OCI-LY3 (cell line): ENCODE data around the gene SMG1.

Experiments
- H2AFZ ChIP-seq: fragments of 200-600, 300-600 bp; shearing (Covaris generic); 2 replicates; pipeline ENCODE4 v1.6.0; 2014; ENCODE audit warnings: antibody characterized with exemption, low read depth, low read length
- H3K27ac ChIP-seq: fragments of 200-600, 300-600 bp; sonication (generic); 2 replicates; pipeline ENCODE4 v1.5.1; 2014; ENCODE audit warnings: mild to moderate bottlenecking, low read length, moderate library complexity, mixed read lengths
- H3K27me3 ChIP-seq: fragments of 200-600, 300-600 bp; sonication (generic); 2 replicates; pipeline ENCODE4 v1.6.1; 2014; ENCODE audit warnings: low read depth, low read length, mixed read lengths
- H3K36me3 ChIP-seq: fragments of 200-600, 300-600 bp; sonication (generic); replicated peaks from 2 replicates; pipeline ENCODE3; 2014; ENCODE audit warnings: low read depth, low read length, mixed read lengths
- H3K4me1 ChIP-seq: fragments of 300-600, 200-600 bp; sonication (generic); 2 replicates; pipeline ENCODE4 v1.6.1; 2014; ENCODE audit warnings: low read length, mixed read lengths
- H3K4me2 ChIP-seq: fragments of 200-600, 300-600 bp; sonication (generic); 2 replicates; pipeline ENCODE4 v1.6.1; 2014; ENCODE audit warnings: low read length, mixed read lengths
- H3K4me3 ChIP-seq: fragments of 300-600, 200-600 bp; sonication (generic); 2 replicates; pipeline ENCODE4 v1.5.1; 2014; ENCODE audit warnings: antibody characterized with exemption, mild to moderate bottlenecking, low read length, moderate library complexity
- H3K79me2 ChIP-seq: fragments of 300-600, 200-600 bp; shearing (Covaris generic); 2 replicates; pipeline ENCODE4 v1.6.1; 2014; ENCODE audit warnings: mild to moderate bottlenecking, low read length, mixed read lengths
- H3K9ac ChIP-seq: fragments of 300-600, 200-600 bp; shearing (Covaris generic); 2 replicates; pipeline ENCODE4 v1.6.0; 2014; ENCODE audit warnings: mild to moderate bottlenecking, low read length, moderate library complexity
- H3K9me3 ChIP-seq: fragments of 200-600, 300-600 bp; shearing (Covaris generic); 2 replicates; pipeline ENCODE4 v1.6.1; 2014; ENCODE audit warnings: low read length, mixed read lengths; ENCODE audit not compliant: insufficient read depth
- H4K20me1 ChIP-seq: fragments of 200-600, 300-600 bp; sonication (generic); 2 replicates; pipeline ENCODE4 v1.6.1; 2016; ENCODE audit warnings: low read length, mixed read lengths; ENCODE audit not compliant: insufficient read depth
- CTCF ChIP-seq: fragments of 200-600, 300-600 bp; sonication (generic); IDR thresholded peaks from 2 replicates; pipeline ENCODE4 v1.5.1; 2014; ENCODE audit warnings: antibody characterized with exemption, low read length, low read depth
- EZH2phosphoT487 ChIP-seq: fragments of 200-600 bp; shearing (Covaris generic); IDR thresholded peaks from 2 replicates; pipeline ENCODE4 v1.6.1; 2018; ENCODE audit warnings: antibody characterized with exemption, mixed run types, low read depth

SMG1 gene

GRCh38 chr16:18953547-18953946, 27.3 kb upstream of the SMG1 start:
- Histone ChIP-seq H3K27me3 (no peaks in the 10 kb centered on the region; the same call in 1 of the 2 replicates), H3K79me2 (no peaks in the 10 kb centered on the region)

GRCh38 chr16:18950469-18951185, 24.4 kb upstream of the SMG1 start:
- H3K4me3 ChIP-seq = no peak overlapping the region
- no peak overlapping the region for H3K4me2 ChIP-seq
- H3K4me1 ChIP-seq = peaks cover 12% of the 10 kb centered on the region
- H3K79me2 ChIP-seq = no peaks in the 10 kb centered on the region
- no peaks in the 10 kb centered on the region for H3K9me3 ChIP-seq
- H2AFZ ChIP-seq = no peak overlapping the region
- H3K9ac ChIP-seq = no peak overlapping the region
- no peaks in the 10 kb centered on the region for H3K27me3 ChIP-seq
- H3K27ac ChIP-seq = no peak overlapping the region
- no peaks in the 10 kb centered on the region for H4K20me1 ChIP-seq
- no peaks in the 10 kb centered on the region for H3K36me3 ChIP-seq
- TF ChIP-seq EZH2phosphoT487 (no peak), CTCF (no peak)

More at GRCh38 chr16:18953547-18953946, 27.3 kb upstream of the SMG1 start:
- Histone ChIP-seq H3K4me1 (no peaks in the 10 kb centered on the region), H3K9ac (no peak overlapping the region), H2AFZ (no peak overlapping the region), H4K20me1 (no peaks in the 10 kb centered on the region), H3K36me3 (no peaks in the 10 kb centered on the region), H3K4me3 (no peak overlapping the region), H3K27ac (no peak overlapping the region), H3K4me2 (no peak overlapping the region), H3K9me3 (no peaks in the 10 kb centered on the region)
- TF ChIP-seq CTCF (no peak), EZH2phosphoT487 (no peak)

GRCh38 chr16:18948372-18949020, 22.3 kb upstream of the SMG1 start:
- Histone ChIP-seq H3K9me3 (no peaks in the 10 kb centered on the region), H4K20me1 (no peaks in the 10 kb centered on the region), H3K36me3 (no peaks in the 10 kb centered on the region), H3K9ac (no peak overlapping the region), H3K4me3 (no peak overlapping the region), H3K27me3 (no peaks in the 10 kb centered on the region), H3K79me2 (no peaks in the 10 kb centered on the region), H3K4me2 (no peak overlapping the region), H2AFZ (no peak overlapping the region), H3K4me1 (peaks cover 13% of the 10 kb centered on the region), H3K27ac (no peak overlapping the region)
- TF ChIP-seq CTCF = no peak
- TF ChIP-seq EZH2phosphoT487 = no peak

- no peak overlapping the region for H3K27ac ChIP-seq
- TF ChIP-seq EZH2phosphoT487 = no peak
- TF ChIP-seq CTCF = no peak
These were observed 19.0 kb upstream of the SMG1 start for GRCh38 chr16:18945233-18945632.

More at GRCh38 chr16:18945233-18945632, 19.0 kb upstream of the SMG1 start:
- Histone ChIP-seq H3K27me3 (no peaks in the 10 kb centered on the region), H3K4me3 (no peak overlapping the region), H4K20me1 (no peaks in the 10 kb centered on the region), H2AFZ (no peak overlapping the region), H3K36me3 (no peaks in the 10 kb centered on the region), H3K4me2 (no peak overlapping the region), H3K79me2 (no peaks in the 10 kb centered on the region), H3K4me1 (peaks cover 13% of the 10 kb centered on the region), H3K9ac (no peak overlapping the region), H3K9me3 (no peaks in the 10 kb centered on the region)
